Fibroblast of the aortic adventitia (primary cell): Measurements from ENCODE around the gene HSPG2. TPM values are rescaled to one million over a fixed set of nuclear protein-coding genes. Genes with fewer than 3 reads are reported as not detected.

Experiments used
- DNase-seq: peaks from one replicate; pipeline ENCODE4 v3.0.0-alpha.2; 2010; ENCODE audit warnings: low read depth
- H3K4me3 ChIP-seq: 2 replicates; pipeline ENCODE4 v1.5.1; 2011; ENCODE audit warnings: low read depth, mild to moderate bottlenecking, control low read depth, low read length, moderate library complexity
- total RNA-seq: library from RNA; depleted of rRNA; stranded (reverse); fragments of >200 nt; gene quantifications from 2 replicates; pipeline ENCODE4 v1.2.3, GENCODE V29; 2012; ENCODE audit warnings: low replicate concordance
- TF ChIP-seq, protein P1 (sequence below): IDR thresholded peaks from 2 replicates; pipeline ENCODE4 v1.5.1; 2011; ENCODE audit warnings: mild to moderate bottlenecking, low read length, control low read depth, inconsistent platforms; ENCODE audit not compliant: insufficient read depth

HSPG2 gene
- total RNA-seq, 1 donor, result 164 TPM

DNA sequence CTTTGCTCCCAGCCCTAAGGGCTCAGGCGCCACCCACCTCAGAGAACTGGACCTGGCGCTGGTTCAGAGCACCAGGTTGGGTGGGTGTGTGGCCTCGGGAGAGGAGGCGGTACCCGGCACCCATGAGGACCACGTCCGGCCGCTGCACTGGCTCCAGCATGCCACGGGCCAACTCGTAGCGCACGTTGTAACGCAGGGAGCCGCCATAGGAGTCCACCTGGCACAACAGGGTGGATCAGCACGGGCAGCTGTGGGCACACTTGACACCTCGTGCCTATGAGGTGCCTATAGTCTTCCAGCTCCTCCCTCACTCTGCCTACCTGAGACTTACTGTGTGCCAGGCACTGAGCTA is 56.5 kb downstream of the HSPG2 start:
- TF ChIP-seq, protein P1, sequence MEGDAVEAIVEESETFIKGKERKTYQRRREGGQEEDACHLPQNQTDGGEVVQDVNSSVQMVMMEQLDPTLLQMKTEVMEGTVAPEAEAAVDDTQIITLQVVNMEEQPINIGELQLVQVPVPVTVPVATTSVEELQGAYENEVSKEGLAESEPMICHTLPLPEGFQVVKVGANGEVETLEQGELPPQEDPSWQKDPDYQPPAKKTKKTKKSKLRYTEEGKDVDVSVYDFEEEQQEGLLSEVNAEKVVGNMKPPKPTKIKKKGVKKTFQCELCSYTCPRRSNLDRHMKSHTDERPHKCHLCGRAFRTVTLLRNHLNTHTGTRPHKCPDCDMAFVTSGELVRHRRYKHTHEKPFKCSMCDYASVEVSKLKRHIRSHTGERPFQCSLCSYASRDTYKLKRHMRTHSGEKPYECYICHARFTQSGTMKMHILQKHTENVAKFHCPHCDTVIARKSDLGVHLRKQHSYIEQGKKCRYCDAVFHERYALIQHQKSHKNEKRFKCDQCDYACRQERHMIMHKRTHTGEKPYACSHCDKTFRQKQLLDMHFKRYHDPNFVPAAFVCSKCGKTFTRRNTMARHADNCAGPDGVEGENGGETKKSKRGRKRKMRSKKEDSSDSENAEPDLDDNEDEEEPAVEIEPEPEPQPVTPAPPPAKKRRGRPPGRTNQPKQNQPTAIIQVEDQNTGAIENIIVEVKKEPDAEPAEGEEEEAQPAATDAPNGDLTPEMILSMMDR, result no peak
- no peak overlapping the region for H3K4me3 ChIP-seq
- no peak for DNase-seq

DNA sequence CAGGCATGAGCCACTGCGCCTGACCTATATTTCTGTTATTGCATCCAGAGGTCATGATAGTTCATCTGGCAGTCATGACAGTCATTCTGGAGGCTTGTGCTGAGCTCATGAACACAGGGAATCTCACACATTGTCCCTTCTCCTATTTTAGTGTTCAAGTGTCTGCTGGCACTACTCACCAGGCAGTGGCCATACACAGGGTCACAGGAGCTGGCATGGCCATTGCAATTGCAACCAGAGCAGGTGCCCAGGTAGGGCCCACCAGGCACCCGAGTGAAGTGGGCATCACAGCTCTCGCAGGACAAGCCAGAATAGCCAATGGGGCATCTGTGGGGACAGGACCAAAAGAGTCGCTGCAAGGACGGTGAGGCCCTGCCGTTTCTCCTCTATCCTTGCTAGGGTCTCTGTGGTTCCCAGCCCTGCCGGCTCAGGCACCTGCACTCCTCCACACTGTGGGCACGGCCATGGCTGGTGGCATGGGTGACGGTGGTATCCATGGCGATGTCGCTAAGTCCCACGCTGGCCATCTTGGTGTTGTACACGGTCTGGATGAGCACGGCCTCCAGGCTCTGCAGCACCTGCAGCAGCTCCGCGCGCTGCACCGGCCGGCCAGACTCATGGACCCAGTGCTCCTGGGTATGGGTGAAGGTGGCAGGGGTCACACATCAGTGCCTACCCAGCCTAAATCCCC is 57.0 kb downstream of the HSPG2 start:
- TF ChIP-seq, protein P1, result no peak
- no peak for DNase-seq
- H3K4me3 ChIP-seq, result no peak overlapping the region

- TF ChIP-seq, protein P1, result no peak
- DNase-seq, result no peak
- no peak overlapping the region for H3K4me3 ChIP-seq
These were observed 58.2 kb downstream of the HSPG2 start for GRCh38 chr1:21878840-21879478.

DNA sequence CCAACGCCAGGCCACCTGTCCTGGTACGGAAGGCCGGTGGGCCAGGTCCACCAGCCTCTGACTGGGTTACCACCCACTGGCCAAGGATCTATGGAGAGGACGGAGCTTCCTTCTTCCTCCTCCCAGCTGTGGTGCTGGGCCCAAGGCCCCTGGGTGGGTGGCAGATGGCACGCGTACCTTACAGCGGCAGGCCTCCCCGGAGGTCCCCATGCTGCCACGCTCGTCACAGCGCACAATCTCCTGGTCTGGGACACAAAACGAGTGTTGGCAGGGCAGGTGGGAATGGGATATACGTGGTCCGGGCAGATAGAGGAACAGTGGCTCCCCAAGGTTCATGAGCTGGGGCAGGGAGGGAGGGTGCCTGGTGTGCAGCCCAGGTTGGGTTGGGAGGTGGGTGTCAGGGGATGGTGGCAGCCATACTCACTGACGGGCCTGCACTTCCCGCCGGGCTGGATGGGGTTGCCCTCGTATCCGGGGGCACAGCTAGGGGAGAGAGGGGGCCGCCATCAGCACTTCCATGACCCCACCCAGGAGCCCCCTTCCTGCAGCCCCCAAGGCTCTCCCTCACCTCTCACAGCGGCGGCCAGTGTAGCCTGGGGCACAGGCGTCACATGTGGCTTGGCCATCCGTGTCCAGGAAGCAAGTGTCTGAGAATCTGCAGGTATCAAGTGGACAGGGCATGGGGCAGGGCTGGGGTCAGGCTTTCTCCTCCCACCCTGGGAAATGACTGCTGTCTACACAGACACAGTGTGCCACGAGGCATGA is 58.9 kb downstream of the HSPG2 start:
- no peak for DNase-seq
- TF ChIP-seq, protein P1, result no peak
- no peak overlapping the region for H3K4me3 ChIP-seq

GRCh38 chr1:21876267-21876666 is 60.8 kb downstream of the HSPG2 start:
- H3K4me3 ChIP-seq, result no peak overlapping the region
- no peak for DNase-seq
- TF ChIP-seq, protein P1, result no peak

DNA sequence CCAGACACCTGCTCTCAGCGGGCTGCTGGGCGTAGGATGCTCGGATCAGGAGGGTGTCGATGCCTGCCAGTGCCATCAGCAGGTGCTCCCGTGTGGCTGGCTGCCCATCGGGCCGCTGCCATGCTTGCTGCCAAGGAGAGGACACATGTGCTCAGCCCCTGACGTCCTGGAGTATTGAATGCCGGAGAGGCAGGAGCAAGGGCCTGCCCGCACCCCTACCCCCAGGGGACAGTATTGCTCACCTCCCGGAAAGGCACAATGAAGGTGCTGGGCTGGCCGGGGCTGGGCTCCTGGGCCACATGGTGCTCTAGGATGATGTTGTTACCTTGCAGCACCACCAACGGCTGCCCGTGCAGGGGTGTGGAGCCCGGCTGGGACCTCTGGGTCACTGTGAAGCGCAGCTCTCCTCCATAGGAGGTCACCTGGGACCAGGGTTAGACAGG is 61.5 kb downstream of the HSPG2 start:
- H3K4me3 ChIP-seq, result no peak overlapping the region
- TF ChIP-seq, protein P1, result no peak
- no peak for DNase-seq
